T-helper 17 cell (primary cell): Measurements from ENCODE around the gene TCF25. TPM values are rescaled to one million over a fixed set of nuclear protein-coding genes. Genes with fewer than 3 reads are reported as not detected.
A peak's percentile ranks its signal among the peaks of the same experiment; 100 is the strongest.
"Not testable (repeated sequence)": the region's sequence is repeated elsewhere in the genome, so short reads cannot be mapped to it uniquely, and the experiment has no call there.

ENCODE experiments used
- ATAC-seq: fragments of 150-1000 bp; cut with Tn5 transposase; 2 replicates; pipeline ENCODE4 v1.10.0; 2021; ENCODE audit warnings: mild to moderate bottlenecking, moderate library complexity
- DNase-seq, 3 donors: peaks; one replicate each; pipeline versions ENCODE4 v3.0.0 to v3.0.0-alpha.2; 2020 to 2021
- H3K9me3 ChIP-seq: one replicate; pipeline ENCODE4 v1.7.0; 2013; ENCODE audit warnings: low read length, mild to moderate bottlenecking; ENCODE audit not compliant: control insufficient read depth, poor library complexity, severe bottlenecking
- H3K27ac Mint-ChIP-seq: one replicate; pipeline ENCODE4 v1.8.0; 2022; ENCODE audit warnings: mild to moderate bottlenecking, moderate library complexity, mixed read lengths
- H3K27me3 Mint-ChIP-seq: one replicate; pipeline ENCODE4 v1.8.0; 2022; ENCODE audit warnings: mixed read lengths
- H3K36me3 Mint-ChIP-seq: one replicate; pipeline ENCODE4 v1.8.0; 2022; ENCODE audit warnings: low read depth, mixed read lengths
- H3K4me1 Mint-ChIP-seq: one replicate; pipeline ENCODE4 v1.8.0; 2022; ENCODE audit warnings: mild to moderate bottlenecking, mixed read lengths
- H3K4me3 Mint-ChIP-seq: one replicate; pipeline ENCODE4 v1.8.0; 2022; ENCODE audit warnings: mild to moderate bottlenecking, moderate library complexity, mixed read lengths
- total RNA-seq, 4 donors: library from RNA in 2 of 4; stranded (reverse) in 2 of 4; gene quantifications; one replicate each; pipeline ENCODE4 v1.2.3 and lab custom pipeline; 2022 to 2026

Gene TCF25
- total RNA-seq, 2 donors from 2014 or later: 393 to 428 TPM

DNA sequence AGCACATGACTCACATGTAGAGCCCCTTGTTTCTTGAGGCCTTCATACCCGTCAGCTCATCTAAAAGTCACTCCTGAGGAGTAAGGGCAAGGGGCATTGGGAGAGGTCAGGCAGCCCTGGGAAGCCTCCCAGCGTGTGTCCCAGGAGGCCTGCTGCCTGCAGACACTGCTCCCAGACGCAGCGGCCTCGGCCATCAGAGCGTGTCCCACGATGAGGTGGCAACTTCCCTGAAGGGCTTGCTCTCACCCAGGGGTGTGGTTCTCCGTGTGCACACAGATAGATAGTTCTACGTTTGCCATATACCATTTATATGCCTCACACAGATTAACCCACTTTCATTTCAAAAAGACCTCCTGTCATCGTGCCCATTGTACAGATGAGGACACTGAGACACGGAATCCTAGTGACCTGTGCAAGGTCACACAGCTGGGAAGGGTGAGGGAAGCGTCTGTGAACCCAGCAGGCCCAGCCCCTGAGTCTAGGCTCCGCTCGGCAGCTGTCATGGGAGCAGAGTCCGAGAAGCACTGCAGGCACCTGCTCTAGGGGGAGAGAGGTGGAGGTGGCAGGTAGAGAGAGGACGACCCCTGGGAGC is 58.0 kb downstream of the TCF25 start:
- Mint-ChIP-seq H3K27me3 (peaks cover 23% of the 10 kb centered on the region), H3K4me3 (no peak overlapping the region), H3K4me1 (peaks cover 2% of the 10 kb centered on the region), H3K36me3 (peaks cover 2% of the 10 kb centered on the region), H3K27ac (no peak overlapping the region)
- no peaks in the 10 kb centered on the region for H3K9me3 ChIP-seq
- DNase-seq (no peak), ATAC-seq (no peak)

DNA sequence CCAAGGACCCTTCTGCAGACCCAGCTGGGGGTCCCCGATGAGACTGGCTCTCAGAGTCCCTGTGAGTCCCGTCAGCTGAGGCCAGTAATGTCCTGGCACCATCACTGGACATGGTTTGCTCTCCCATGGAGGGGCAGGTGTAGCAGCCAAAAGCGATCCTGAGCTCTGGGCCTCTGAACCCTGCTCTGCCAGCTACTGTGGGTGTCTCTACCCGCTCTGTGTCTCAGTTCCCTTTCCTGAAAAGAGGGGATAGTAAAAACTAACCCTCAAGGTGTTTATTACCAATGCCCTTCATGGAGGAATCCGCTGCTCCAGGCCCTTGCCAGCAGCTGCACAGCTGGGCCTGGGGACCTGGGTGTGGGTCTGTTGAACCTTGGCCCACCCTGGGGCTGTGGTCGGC is 58.6 kb downstream of the TCF25 start:
- peaks cover 2% of the 10 kb centered on the region for H3K36me3 Mint-ChIP-seq

DNA sequence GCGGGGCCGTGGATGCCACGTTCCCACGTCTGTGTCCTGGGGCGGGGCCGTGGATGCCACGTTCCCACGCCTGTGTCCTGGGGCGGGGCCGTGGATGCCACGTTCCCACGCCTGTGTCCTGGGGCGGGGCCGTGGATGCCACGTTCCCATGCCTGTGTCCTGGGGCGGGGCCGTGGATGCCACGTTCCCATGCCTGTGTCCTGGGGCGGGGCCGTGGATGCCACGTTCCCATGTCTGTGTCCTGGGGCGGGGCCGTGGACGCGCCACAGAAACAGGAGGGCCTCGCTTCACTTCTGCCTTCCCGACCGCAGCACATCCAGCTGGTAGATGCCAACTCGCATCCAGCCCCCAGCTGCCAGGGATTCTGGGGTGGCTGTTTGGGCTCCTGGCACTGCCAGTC is 60.6 kb downstream of the TCF25 start:
- DNase-seq, H3K27ac Mint-ChIP-seq, H3K4me3 Mint-ChIP-seq, H3K36me3 Mint-ChIP-seq, ATAC-seq, H3K9me3 ChIP-seq, H3K4me1 Mint-ChIP-seq: not testable (repeated sequence)
- peaks cover 18% of the 10 kb centered on the region for H3K27me3 Mint-ChIP-seq

More for the DNA sequence above, 58.6 kb downstream of the TCF25 start:
- no peak for DNase-seq
- H3K4me1 Mint-ChIP-seq: peaks cover 2% of the 10 kb centered on the region
- no peaks in the 10 kb centered on the region for H3K9me3 ChIP-seq
- H3K27ac Mint-ChIP-seq: no peak overlapping the region
- H3K27me3 Mint-ChIP-seq: peaks cover 23% of the 10 kb centered on the region
- ATAC-seq: no peak
- no peak overlapping the region for H3K4me3 Mint-ChIP-seq

DNA sequence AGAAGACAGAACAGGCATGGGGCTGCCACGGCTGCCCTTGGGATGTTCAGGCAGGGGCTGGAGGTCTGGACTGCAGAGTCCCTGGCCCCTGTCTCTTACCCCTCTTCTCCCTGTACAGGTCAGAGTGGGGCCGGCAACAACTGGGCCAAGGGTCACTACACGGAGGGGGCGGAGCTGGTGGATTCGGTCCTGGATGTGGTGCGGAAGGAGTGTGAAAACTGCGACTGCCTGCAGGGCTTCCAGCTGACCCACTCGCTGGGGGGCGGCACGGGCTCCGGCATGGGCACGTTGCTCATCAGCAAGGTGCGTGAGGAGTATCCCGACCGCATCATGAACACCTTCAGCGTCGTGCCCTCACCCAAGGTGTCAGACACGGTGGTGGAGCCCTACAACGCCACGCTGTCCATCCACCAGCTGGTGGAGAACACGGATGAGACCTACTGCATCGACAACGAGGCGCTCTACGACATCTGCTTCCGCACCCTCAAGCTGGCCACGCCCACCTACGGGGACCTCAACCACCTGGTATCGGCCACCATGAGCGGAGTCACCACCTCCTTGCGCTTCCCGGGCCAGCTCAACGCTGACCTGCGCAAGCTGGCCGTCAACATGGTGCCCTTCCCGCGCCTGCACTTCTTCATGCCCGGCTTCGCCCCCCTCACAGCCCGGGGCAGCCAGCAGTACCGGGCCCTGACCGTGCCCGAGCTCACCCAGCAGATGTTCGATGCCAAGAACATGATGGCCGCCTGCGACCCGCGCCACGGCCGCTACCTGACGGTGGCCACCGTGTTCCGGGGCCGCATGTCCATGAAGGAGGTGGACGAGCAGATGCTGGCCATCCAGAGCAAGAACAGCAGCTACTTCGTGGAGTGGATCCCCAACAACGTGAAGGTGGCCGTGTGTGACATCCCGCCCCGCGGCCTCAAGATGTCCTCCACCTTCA is 61.5 kb downstream of the TCF25 start:
- Mint-ChIP-seq H3K27me3 (peaks cover 18% of the 10 kb centered on the region), H3K4me1 (peaks cover 2% of the 10 kb centered on the region), H3K4me3 (no peak overlapping the region), H3K36me3 (peaks cover 1% of the 10 kb centered on the region), H3K27ac (no peak overlapping the region)
- DNase-seq: no peak
- H3K9me3 ChIP-seq: no peaks in the 10 kb centered on the region
- no peak for ATAC-seq

DNA sequence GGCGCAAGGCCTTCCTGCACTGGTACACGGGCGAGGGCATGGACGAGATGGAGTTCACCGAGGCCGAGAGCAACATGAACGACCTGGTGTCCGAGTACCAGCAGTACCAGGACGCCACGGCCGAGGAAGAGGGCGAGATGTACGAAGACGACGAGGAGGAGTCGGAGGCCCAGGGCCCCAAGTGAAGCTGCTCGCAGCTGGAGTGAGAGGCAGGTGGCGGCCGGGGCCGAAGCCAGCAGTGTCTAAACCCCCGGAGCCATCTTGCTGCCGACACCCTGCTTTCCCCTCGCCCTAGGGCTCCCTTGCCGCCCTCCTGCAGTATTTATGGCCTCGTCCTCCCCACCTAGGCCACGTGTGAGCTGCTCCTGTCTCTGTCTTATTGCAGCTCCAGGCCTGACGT is 62.2 kb downstream of the TCF25 start:
- not testable (repeated sequence) for ATAC-seq, H3K36me3 Mint-ChIP-seq, H3K4me3 Mint-ChIP-seq, DNase-seq, H3K27ac Mint-ChIP-seq, H3K4me1 Mint-ChIP-seq, H3K9me3 ChIP-seq
- peaks cover 14% of the 10 kb centered on the region for H3K27me3 Mint-ChIP-seq

DNA sequence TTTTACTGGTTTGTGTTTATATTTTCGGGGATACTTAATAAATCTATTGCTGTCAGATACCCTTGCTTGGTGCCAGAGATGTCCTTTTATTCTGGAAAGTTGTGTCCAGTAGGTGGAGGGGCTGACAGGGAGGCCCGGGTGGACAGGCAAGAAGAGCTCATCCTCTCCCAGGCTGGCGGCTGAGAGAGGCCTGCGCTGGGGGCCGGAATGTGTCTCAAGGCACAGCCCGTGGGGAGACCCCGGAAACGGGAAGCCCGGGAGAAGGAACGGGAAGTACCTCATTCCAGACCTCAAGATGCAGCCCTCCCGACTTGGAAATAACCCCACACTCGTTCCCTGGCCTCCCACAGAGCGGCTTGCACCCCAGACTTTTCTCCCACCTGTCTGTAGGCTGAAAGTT is 62.6 kb downstream of the TCF25 start:
- no peak for ATAC-seq
- Mint-ChIP-seq H3K36me3 (no peaks in the 10 kb centered on the region), H3K4me3 (no peak overlapping the region), H3K27me3 (peaks cover 10% of the 10 kb centered on the region), H3K27ac (no peak overlapping the region), H3K4me1 (peaks cover 2% of the 10 kb centered on the region)
- no peaks in the 10 kb centered on the region for H3K9me3 ChIP-seq
- no peak for DNase-seq

DNA sequence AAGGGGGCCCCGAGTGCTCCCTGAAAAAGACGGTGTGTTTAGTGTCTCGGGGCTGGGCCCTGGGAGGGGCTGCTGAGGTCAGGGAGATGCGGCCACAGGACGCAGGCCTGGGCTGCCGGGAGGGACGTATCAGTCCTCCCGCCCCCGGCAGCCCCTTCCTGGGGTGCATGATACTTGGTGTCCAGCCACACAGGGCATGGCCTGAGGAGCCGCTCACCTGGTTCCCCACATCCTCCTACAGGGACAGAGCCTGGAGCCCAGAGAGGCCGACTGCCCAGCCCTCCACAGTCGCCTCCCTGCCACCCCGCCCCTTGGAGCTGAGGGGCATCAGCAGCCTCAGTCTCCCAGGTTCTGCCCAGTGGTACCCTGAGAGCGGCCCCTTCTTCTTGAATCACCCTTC is 63.1 kb downstream of the TCF25 start:
- peaks cover 1% of the 10 kb centered on the region for H3K4me1 Mint-ChIP-seq
- ATAC-seq (no peak), DNase-seq (no peak)
- no peaks in the 10 kb centered on the region for H3K9me3 ChIP-seq
- H3K27me3 Mint-ChIP-seq: peaks cover 5% of the 10 kb centered on the region
- H3K4me3 Mint-ChIP-seq: no peak overlapping the region
- H3K27ac Mint-ChIP-seq: no peak overlapping the region
- H3K36me3 Mint-ChIP-seq: no peaks in the 10 kb centered on the region

DNA sequence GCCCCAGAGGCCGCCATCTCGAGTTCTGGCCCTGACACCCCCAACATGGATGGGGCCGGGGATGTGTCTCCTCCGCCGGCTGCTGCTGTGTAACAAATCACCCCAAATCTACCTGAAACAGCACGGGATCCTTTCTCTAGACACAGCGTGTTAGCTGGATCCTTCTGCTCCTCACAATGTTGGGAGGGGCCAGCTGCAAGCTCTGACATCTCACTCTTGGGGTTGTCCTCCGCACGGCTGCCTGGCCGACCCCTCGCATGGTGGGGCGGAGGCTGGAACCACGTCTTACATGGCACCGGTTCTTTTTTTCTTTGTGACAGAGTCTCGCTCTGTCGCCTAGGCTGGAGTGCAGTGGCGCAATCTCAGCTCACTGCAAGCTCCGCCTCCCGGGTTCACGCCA is 63.6 kb downstream of the TCF25 start:
- H3K4me3 Mint-ChIP-seq: no peak overlapping the region

DNA sequence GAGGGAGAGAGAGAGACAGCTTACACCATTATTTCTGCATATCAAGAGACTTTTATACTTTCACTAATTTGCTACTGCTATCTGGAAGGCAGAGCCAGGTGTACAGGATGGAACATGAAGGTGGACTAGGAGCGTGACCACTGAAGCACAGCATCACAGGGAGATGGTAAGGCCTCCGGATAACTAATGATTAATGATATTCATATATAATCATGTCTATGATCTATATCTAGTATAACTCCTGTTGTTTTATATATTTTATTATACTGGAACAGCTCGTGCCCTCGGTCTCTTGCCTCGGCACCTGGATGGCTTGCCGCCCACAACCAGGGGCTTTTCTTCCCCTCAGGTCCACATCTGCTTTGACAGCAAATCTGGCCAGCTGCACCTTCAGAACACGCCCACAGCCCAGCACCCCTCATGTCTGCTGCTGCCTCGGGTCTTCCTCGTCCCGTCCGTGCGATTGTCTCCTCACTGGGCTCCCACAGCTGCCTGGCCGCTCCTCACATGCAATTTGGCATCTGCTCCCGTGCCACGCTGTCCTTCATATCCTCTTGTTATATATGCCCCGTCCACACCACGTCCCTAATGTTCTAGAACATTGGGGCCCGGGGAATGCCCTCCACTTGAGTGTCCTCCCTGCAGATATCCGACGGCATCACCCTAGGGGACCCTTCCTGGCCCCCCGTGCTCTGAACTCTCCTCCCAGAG is 64.9 kb downstream of the TCF25 start:
- Mint-ChIP-seq H3K36me3 (no peaks in the 10 kb centered on the region), H3K4me1 (no peaks in the 10 kb centered on the region), H3K27ac (no peak overlapping the region), H3K27me3 (peaks cover 12% of the 10 kb centered on the region), H3K4me3 (no peak overlapping the region)
- ATAC-seq: no peak
- DNase-seq: no peak
- H3K9me3 ChIP-seq: no peaks in the 10 kb centered on the region

More for the DNA sequence above, 63.6 kb downstream of the TCF25 start:
- Mint-ChIP-seq H3K27me3 (peaks cover 7% of the 10 kb centered on the region), H3K27ac (no peak overlapping the region), H3K36me3 (no peaks in the 10 kb centered on the region), H3K4me1 (no peaks in the 10 kb centered on the region)
- DNase-seq: no peak
- no peaks in the 10 kb centered on the region for H3K9me3 ChIP-seq
- no peak for ATAC-seq

DNA sequence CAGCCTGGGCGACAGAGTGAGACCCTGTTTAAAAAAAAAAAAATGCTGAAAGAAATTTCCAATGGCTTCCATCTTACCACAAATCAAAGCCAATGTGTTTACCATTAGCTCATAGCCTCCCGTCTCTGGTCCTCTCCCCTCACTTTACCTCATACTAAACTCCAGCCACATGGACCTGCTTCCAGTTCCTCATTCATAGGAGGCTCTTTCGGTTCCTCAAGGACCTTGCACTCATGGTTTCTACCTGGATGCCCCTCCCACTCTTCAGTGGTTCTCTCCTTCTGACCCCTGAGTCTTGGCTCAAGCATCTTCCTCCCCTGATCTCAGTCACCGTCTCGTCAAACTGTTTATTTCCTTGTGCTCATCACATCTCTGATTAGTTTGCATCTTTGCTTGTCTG is 71.4 kb downstream of the TCF25 start:
- Mint-ChIP-seq H3K27me3 (peaks cover 37% of the 10 kb centered on the region), H3K36me3 (no peaks in the 10 kb centered on the region), H3K4me1 (peaks cover 5% of the 10 kb centered on the region), H3K27ac (no peak overlapping the region), H3K4me3 (no peak overlapping the region)
- no peaks in the 10 kb centered on the region for H3K9me3 ChIP-seq
- DNase-seq (no peak), ATAC-seq (no peak)

DNA sequence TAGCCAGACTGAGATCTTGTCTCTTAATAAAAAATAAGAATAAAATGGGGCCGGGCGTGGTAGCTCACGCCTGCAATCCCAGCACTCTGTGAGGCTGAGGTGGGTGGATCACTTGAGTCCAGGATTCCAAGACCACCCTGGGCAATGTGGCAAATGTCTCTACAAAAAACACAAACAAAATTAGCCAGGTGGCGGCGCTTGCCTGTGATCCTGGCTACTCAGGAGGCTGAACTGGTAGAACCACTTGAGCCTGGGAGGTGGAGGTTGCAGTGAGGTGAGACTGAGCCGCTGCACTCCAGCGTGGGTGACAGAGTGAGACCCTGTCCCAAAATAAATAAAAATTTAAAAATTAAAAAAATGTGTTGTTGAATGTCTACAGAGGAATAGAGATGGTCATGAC is 72.3 kb downstream of the TCF25 start:
- peaks cover 10% of the 10 kb centered on the region for H3K4me1 Mint-ChIP-seq
- no peaks in the 10 kb centered on the region for H3K36me3 Mint-ChIP-seq
- H3K27ac Mint-ChIP-seq: no peak overlapping the region
- H3K27me3 Mint-ChIP-seq: peaks cover 37% of the 10 kb centered on the region
- DNase-seq (no peak), ATAC-seq (no peak)
- no peaks in the 10 kb centered on the region for H3K9me3 ChIP-seq
- H3K4me3 Mint-ChIP-seq: no peak overlapping the region

DNA sequence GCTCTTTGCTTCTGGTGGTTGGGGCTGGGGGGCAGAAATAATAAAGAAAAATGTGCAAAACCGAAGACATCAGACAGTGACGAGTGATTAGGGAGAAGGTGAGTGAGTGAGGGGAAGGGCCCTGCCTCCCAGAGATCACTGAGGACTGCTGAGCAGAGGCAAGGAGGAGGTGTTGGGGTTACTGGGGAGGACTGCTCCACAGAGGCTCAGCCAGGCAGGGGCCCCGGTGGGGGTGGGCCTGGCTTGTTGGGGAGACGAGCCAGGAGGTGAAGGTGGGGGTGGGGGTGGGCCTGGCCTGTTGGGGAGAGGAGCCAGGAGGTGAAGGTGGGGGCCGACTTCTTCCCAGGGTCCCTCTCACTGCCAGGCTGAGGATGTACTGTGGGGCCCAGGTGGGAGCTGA is 73.1 kb downstream of the TCF25 start:
- H3K27ac Mint-ChIP-seq: no peak overlapping the region
- H3K4me3 Mint-ChIP-seq: peak overlapping the region; percentile 55
- peaks cover 10% of the 10 kb centered on the region for H3K4me1 Mint-ChIP-seq

DNA sequence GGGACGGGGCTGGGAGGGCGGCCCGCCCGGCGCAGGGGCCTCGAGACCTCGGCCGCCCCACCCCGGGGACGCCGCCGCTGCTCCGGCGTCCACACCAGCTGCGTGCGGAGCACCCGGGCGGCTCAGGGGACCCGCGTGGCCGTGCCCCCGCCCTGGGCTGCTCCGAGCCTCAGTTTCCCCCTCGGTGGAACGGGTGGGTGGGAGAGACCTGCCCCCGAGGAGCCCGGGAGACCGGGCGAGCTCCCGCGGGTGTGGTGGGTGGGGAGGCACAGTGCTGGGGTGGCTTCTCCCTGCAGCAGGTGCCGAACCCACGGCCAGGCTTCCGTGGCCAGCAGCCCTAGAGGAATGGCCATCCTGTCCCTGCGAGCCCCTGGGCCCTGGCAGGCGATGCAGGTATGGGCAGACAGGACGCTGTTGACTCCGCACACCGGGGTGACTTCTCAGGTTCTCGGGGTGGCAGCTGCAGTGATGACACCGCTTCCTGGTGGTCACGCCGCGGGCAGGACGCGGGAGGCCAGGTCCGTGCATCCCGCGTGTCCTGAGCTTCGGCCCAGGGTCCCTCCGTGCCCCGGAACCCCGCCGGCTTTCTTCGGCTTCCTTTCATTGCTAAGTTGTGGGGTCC is 75.8 kb downstream of the TCF25 start:
- Mint-ChIP-seq H3K27ac (peak overlapping the region; percentile 74), H3K27me3 (peaks cover 23% of the 10 kb centered on the region), H3K4me1 (peaks cover 12% of the 10 kb centered on the region), H3K4me3 (peak overlapping the region; percentile 87), H3K36me3 (no peaks in the 10 kb centered on the region)
- no peaks in the 10 kb centered on the region for H3K9me3 ChIP-seq
- DNase-seq (no peak), ATAC-seq (no peak)

More for the DNA sequence above, 73.1 kb downstream of the TCF25 start:
- no peaks in the 10 kb centered on the region for H3K36me3 Mint-ChIP-seq
- ATAC-seq (no peak), DNase-seq (no peak)
- peaks cover 37% of the 10 kb centered on the region for H3K27me3 Mint-ChIP-seq
- no peaks in the 10 kb centered on the region for H3K9me3 ChIP-seq
